A673 (cell line): ENCODE results near the gene SNX10. TPM values are rescaled to one million over a fixed set of nuclear protein-coding genes. Genes with fewer than 3 reads are reported as not detected.

ENCODE experiments used
- BruUV-seq: library from RNA; stranded (reverse); fragments of 400-500 nt; replicated peaks from 2 replicates; lab custom pipeline; 2021; lab: Mats Ljungman, UMichigan
- CTCF ChIA-PET: fragments of 300-600 bp; sonication (Branson Sonifier 250); formaldehyde crosslinking; loops from one replicate; lab custom pipeline; 2022; ENCODE audit warnings: antibody characterized with exemption; lab: Charles Lee
- POLR2A ChIA-PET: fragments of 300-600 bp; sonication (Branson Sonifier 250); formaldehyde crosslinking; loops from one replicate; lab custom pipeline; 2022; ENCODE audit warnings: antibody characterized with exemption; ENCODE audit not compliant: low non-redundant PET; lab: Charles Lee
- DNase-seq: peaks from one replicate; pipeline ENCODE4 v3.0.0-alpha.2; 2015; ENCODE audit warnings: low spot score
- H3K27ac ChIP-seq: fragments of 200-600 bp; sonication (generic); 2 replicates; pipeline ENCODE4 v1.5.1; 2016; ENCODE audit warnings: mixed run types, low read depth, mild to moderate bottlenecking, mixed read lengths, antibody characterized with exemption, low read length; ENCODE audit not compliant: poor library complexity, severe bottlenecking
- H3K27me3 ChIP-seq: fragments of 200-600 bp; sonication (generic); replicated peaks from 2 replicates; pipeline ENCODE4 v1.6.1; 2017; ENCODE audit warnings: mixed run types, low read depth, mild to moderate bottlenecking, mixed read lengths, antibody characterized with exemption, low read length; ENCODE audit not compliant: insufficient read depth, poor library complexity
- H3K36me3 ChIP-seq: fragments of 200-600 bp; sonication (generic); 2 replicates; pipeline ENCODE4 v1.6.1; 2016; ENCODE audit warnings: mixed run types, mild to moderate bottlenecking, mixed read lengths, antibody characterized with exemption, low read length; ENCODE audit not compliant: insufficient read depth, poor library complexity, severe bottlenecking
- H3K4me1 ChIP-seq: fragments of 200-600 bp; sonication (generic); 2 replicates; pipeline ENCODE4 v1.6.1; 2017; ENCODE audit warnings: mixed run types, mild to moderate bottlenecking, mixed read lengths, antibody characterized with exemption, low read length; ENCODE audit not compliant: insufficient read depth, poor library complexity, severe bottlenecking
- H3K4me3 ChIP-seq: fragments of 200-600 bp; sonication (generic); 2 replicates; pipeline ENCODE4 v1.5.1; 2016; ENCODE audit warnings: low read depth, mixed run types, mild to moderate bottlenecking, mixed read lengths, low read length; ENCODE audit not compliant: poor library complexity, severe bottlenecking
- H3K9me3 ChIP-seq: fragments of 200-600 bp; sonication (generic); 2 replicates; pipeline ENCODE4 v1.6.1; 2016; ENCODE audit warnings: mixed run types, low read depth, mild to moderate bottlenecking, mixed read lengths, antibody characterized with exemption, low read length; ENCODE audit not compliant: poor library complexity, severe bottlenecking
- EZH2 ChIP-seq: fragments of 200-600 bp; sonication (generic); IDR thresholded peaks from 2 replicates; pipeline ENCODE4 v1.6.1; 2017; ENCODE audit warnings: borderline replicate concordance, low read depth, mild to moderate bottlenecking, mixed read lengths, antibody characterized with exemption, low read length; ENCODE audit not compliant: poor library complexity, severe bottlenecking
- intact Hi-C: fragments of 100-400 bp; cut with micrococcal nuclease; formaldehyde crosslinking; loops from one replicate; pipeline ENCODE4 v1.10.0; 2022; ENCODE audit not compliant: unreplicated experiment
- total RNA-seq: library from RNA; stranded (reverse); gene quantifications from 2 replicates; pipeline ENCODE4 v1.2.3, GENCODE V29; 2021
- TF ChIP-seq, protein P1 (sequence below): fragments of 300-800, 200-600 bp; sonication (generic); conservative IDR thresholded peaks from 2 replicates; pipeline ENCODE4 v1.5.1; 2017; ENCODE audit warnings: low read depth, mild to moderate bottlenecking, antibody characterized with exemption, low read length, moderate library complexity, mixed read lengths

The SNX10 gene
- total RNA-seq, 1 experiment from 2014 or later: 1.1 TPM

DNA sequence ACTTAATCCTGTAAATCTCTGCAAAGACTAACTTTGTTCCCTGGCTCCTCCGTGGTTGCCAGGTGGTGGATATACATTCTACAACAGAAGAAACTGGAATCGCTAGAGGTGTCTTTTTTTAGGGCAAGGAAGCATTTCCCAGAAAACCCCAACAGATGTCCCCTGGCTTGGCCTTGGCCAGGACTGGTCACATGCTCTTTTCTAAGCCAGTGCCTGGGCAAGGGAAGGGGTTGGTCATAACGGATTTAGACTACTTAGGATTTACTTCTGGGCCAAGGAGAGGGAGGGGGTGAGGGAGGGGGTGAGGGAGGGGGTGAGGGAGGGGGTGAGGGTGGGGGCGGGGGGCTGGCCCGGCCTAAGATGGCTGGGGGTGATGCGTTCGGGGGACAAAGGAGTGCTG is 105.7 kb downstream of the SNX10 start:
- CTCF ChIA-PET: no interaction called here
- Histone ChIP-seq H3K9me3 (no peaks in the 10 kb centered on the region), H3K27me3 (peaks cover 85% of the 10 kb centered on the region), H3K27ac (no peak overlapping the region), H3K4me1 (peaks cover 5% of the 10 kb centered on the region), H3K36me3 (no peaks in the 10 kb centered on the region), H3K4me3 (no peak overlapping the region)
- no TSS peak for BruUV-seq
- DNase-seq: no peak
- no peak for TF ChIP-seq EZH2
- TF ChIP-seq, protein P1, sequence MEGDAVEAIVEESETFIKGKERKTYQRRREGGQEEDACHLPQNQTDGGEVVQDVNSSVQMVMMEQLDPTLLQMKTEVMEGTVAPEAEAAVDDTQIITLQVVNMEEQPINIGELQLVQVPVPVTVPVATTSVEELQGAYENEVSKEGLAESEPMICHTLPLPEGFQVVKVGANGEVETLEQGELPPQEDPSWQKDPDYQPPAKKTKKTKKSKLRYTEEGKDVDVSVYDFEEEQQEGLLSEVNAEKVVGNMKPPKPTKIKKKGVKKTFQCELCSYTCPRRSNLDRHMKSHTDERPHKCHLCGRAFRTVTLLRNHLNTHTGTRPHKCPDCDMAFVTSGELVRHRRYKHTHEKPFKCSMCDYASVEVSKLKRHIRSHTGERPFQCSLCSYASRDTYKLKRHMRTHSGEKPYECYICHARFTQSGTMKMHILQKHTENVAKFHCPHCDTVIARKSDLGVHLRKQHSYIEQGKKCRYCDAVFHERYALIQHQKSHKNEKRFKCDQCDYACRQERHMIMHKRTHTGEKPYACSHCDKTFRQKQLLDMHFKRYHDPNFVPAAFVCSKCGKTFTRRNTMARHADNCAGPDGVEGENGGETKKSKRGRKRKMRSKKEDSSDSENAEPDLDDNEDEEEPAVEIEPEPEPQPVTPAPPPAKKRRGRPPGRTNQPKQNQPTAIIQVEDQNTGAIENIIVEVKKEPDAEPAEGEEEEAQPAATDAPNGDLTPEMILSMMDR: no peak
- intact Hi-C loops: no loop called here
- POLR2A ChIA-PET: no interaction called here

DNA sequence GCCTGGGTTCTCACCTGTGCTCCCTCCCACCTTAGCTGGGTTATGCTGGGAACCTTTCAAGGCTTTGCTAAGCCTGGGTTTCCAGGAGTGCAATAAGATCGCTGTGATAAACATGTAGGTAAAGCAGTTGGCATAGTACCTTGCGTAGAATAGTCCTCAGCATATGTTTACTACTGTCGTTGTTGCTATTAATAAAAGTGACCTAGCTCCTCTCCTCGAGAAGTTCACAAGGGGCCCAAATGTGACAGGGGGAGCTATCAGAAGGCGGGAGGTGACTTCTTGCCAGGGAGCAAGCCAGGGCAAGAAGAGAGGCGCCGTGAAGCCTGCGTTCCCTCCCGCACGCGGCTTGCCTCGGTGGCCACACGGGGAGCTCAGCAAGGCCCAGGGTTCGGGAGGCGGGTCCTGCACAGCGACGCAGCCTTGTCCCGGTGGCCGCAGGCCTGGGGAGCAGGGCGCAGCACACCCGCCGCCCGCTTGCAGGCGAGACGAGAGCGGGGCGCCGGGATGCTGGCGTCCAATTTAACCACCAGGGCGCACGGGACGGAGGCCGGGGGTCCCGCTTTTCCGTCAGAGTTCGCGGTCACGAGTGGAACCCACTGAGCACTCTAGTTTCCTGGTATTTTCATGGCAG is 106.2 kb downstream of the SNX10 start:
- no peak for DNase-seq
- no peak for TF ChIP-seq EZH2
- TF ChIP-seq, protein P1: no peak
- intact Hi-C loops: no loop called here
- peak overlapping the region; percentile 40 for H3K4me3 ChIP-seq
- H3K27ac ChIP-seq: no peak overlapping the region
- H3K36me3 ChIP-seq: no peaks in the 10 kb centered on the region
- H3K9me3 ChIP-seq: no peaks in the 10 kb centered on the region
- peaks cover 79% of the 10 kb centered on the region for H3K27me3 ChIP-seq
- peaks cover 5% of the 10 kb centered on the region for H3K4me1 ChIP-seq
- ChIA-PET POLR2A (no interaction called here), CTCF (interaction anchor here (0.5 kb wide), 1 partner anchor 425 kb away, joined by 3 read pairs; no protein-coding TSS in a partner anchor)
- BruUV-seq: no TSS peak

- no TSS peak for BruUV-seq
- POLR2A ChIA-PET: no interaction called here
- CTCF ChIA-PET: interaction anchor here (0.5 kb wide), 1 partner anchor 425 kb away, joined by 3 read pairs; no protein-coding TSS in a partner anchor
These were observed 106.7 kb downstream of the SNX10 start for GRCh38 chr7:26398427-26398755.

More at GRCh38 chr7:26398427-26398755, 106.7 kb downstream of the SNX10 start:
- Histone ChIP-seq H3K36me3 (no peaks in the 10 kb centered on the region), H3K27ac (no peak overlapping the region), H3K4me1 (peaks cover 5% of the 10 kb centered on the region), H3K27me3 (peaks cover 74% of the 10 kb centered on the region), H3K9me3 (no peaks in the 10 kb centered on the region), H3K4me3 (peak overlapping the region; percentile 40)
- TF ChIP-seq EZH2: peak; percentile 69
- TF ChIP-seq, protein P1: no peak
- intact Hi-C loops: no loop called here
- no peak for DNase-seq
